CD4-positive, CD25-positive, alpha-beta regulatory T cell (primary cell): ENCODE measurements around the gene GSK3B. TPM values are rescaled to one million over a fixed set of nuclear protein-coding genes. Genes with fewer than 3 reads are reported as not detected.
A peak's percentile ranks its signal among the peaks of the same experiment; 100 is the strongest.
"Not testable (repeated sequence)": the region's sequence is repeated elsewhere in the genome, so short reads cannot be mapped to it uniquely, and the experiment has no call there.

Experiments
- ATAC-seq, 2 donors: fragments of 150-1000 bp; cut with Tn5 transposase; one replicate each; pipeline ENCODE4 v1.10.0; 2021; ENCODE audit warnings: low read depth in 2 of 2, moderate number of reproducible peaks in 2 of 2, moderate library complexity in 1 of 2
- DNase-seq, 3 donors: peaks; one replicate each; pipeline versions ENCODE4 v3.0.0 to v3.0.0-alpha.2; 2012 to 2022; ENCODE audit warnings: mixed read lengths in 1 of 3
- H3K27ac ChIP-seq: one replicate; pipeline ENCODE4 v1.7.0; 2013; ENCODE audit warnings: mild to moderate bottlenecking, low read length; ENCODE audit not compliant: insufficient read depth, poor library complexity, severe bottlenecking
- H3K27me3 ChIP-seq: one replicate; pipeline ENCODE4 v1.7.0; 2013; ENCODE audit warnings: low read length; ENCODE audit not compliant: control insufficient read depth, insufficient read depth
- H3K36me3 ChIP-seq: one replicate; pipeline ENCODE4 v1.7.0; 2013; ENCODE audit warnings: mild to moderate bottlenecking, low read length, moderate library complexity; ENCODE audit not compliant: control insufficient read depth, insufficient read depth
- H3K4me1 ChIP-seq: 2 replicates; pipeline ENCODE4 v1.7.0; 2013; ENCODE audit warnings: mild to moderate bottlenecking, low read length; ENCODE audit not compliant: insufficient read depth, control insufficient read depth, poor library complexity, severe bottlenecking
- H3K4me3 ChIP-seq: one replicate; pipeline ENCODE4 v1.7.0; 2013; ENCODE audit warnings: low read depth, mild to moderate bottlenecking, low read length, moderate library complexity
- H3K9me3 ChIP-seq, 2 experiments: 1 replicate in 1 of 2; 2 replicates in 1 of 2; pipeline ENCODE4 v1.7.0; 2013; ENCODE audit warnings: low read length in 2 of 2, mild to moderate bottlenecking in 1 of 2, moderate library complexity in 1 of 2; ENCODE audit not compliant: control insufficient read depth in 2 of 2
- H3K27ac Mint-ChIP-seq, 3 donors: one replicate each; pipeline ENCODE4 v1.8.0; 2020 to 2022; ENCODE audit warnings: mild to moderate bottlenecking in 3 of 3, mixed read lengths in 3 of 3, moderate library complexity in 2 of 3
- H3K27me3 Mint-ChIP-seq: one replicate; pipeline ENCODE4 v1.8.0; 2022; ENCODE audit warnings: mild to moderate bottlenecking, mixed read lengths
- H3K36me3 Mint-ChIP-seq: one replicate; pipeline ENCODE4 v1.8.0; 2020; ENCODE audit warnings: mixed read lengths
- H3K4me1 Mint-ChIP-seq, 4 donors: one replicate each; pipeline ENCODE4 v1.8.0; 2020 to 2022; ENCODE audit warnings: mixed read lengths in 4 of 4, mild to moderate bottlenecking in 1 of 4
- H3K4me3 Mint-ChIP-seq, 4 donors: one replicate each; pipeline ENCODE4 v1.8.0; 2020 to 2022; ENCODE audit warnings: mild to moderate bottlenecking in 4 of 4, mixed read lengths in 4 of 4, moderate library complexity in 3 of 4
- H3K9me3 Mint-ChIP-seq, 7 donors: one replicate each; pipeline ENCODE4 v1.8.0; 2020 to 2022; ENCODE audit warnings: mixed read lengths in 7 of 7, mild to moderate bottlenecking in 3 of 7, moderate library complexity in 2 of 7
- polyA plus RNA-seq, 4 donors: library from polyadenylated mRNA; unstranded; fragments of 300-500 nt; fragmentation: Illumina TruSeq; gene quantifications; one replicate each; pipeline ENCODE4 v1.2.3, GENCODE V29; 2021
- total RNA-seq: library from RNA; stranded (reverse); gene quantifications from one replicate; pipeline ENCODE4 v1.2.3, GENCODE V29; 2022

The GSK3B gene
- total and polyA plus RNA-seq, 5 donors from 2014 or later: 12.9 to 45.4 (median 15.7) TPM

DNA sequence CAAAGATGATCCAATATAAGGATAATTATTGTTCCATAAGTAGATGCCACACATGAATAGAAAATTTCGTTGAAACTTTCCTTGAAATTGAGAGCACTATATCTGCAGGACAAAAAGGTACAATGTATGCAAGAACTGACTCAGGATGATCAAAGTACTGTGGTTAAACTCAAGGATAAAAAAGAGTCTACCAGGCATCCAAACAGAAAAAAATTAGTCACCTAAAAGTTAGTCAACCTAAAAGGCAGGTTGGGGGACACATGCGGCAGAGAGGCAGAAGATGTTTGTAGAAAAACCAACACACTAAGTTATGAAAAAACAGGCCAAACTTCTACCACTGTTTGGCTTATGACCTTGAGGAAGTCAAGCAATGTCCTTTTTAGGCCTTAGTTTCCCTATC is 68.7 kb downstream of the GSK3B start:
- peaks cover 0 to 1% (median 0%) of the 10 kb centered on the region in 7 donors for H3K9me3 Mint-ChIP-seq
- no peak for DNase-seq
- no peaks in the 10 kb centered on the region for H3K27me3 Mint-ChIP-seq
- H3K27ac ChIP-seq: no peak overlapping the region
- H3K27ac Mint-ChIP-seq: no peak overlapping the region
- H3K4me1 ChIP-seq: peaks cover 17% of the 10 kb centered on the region
- H3K4me3 Mint-ChIP-seq: peak overlapping the region in 2 of 4 donors; percentile 10 to 64
- no peak overlapping the region for H3K4me3 ChIP-seq
- H3K4me1 Mint-ChIP-seq: peaks cover 37 to 88% (median 64%) of the 10 kb centered on the region in 4 donors
- H3K36me3 ChIP-seq: no peaks in the 10 kb centered on the region
- H3K36me3 Mint-ChIP-seq: peaks cover 13% of the 10 kb centered on the region
- no peaks in the 10 kb centered on the region for H3K9me3 ChIP-seq
- no peak for ATAC-seq
- no peaks in the 10 kb centered on the region for H3K27me3 ChIP-seq

DNA sequence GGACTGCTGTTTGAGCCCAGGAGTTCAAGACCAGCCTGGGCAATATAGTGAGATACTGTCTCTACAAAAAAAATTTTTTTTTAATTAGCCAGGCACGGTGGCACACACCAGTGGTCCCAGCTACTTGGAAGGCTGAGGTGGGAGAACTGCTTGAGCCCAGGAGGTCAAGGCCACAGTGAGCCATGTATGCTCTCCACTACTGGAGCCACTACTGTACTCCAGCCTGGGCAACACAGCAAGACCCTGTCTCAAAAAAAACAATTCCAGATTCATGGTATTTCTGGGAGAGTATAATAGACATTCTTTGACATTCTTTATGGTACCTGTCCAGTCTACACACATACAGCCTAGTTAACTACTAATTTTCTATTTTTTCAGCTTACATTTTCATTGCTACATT is 70.1 kb downstream of the GSK3B start:
- H3K4me3 Mint-ChIP-seq: peak overlapping the region in 1 of 4 donors; percentile 37
- H3K36me3 Mint-ChIP-seq: peaks cover 15% of the 10 kb centered on the region
- DNase-seq (no peak), ATAC-seq (no peak)
- peaks cover 17% of the 10 kb centered on the region for H3K4me1 ChIP-seq
- H3K4me1 Mint-ChIP-seq: peaks cover 35 to 85% (median 62%) of the 10 kb centered on the region in 4 donors
- H3K27ac Mint-ChIP-seq: peak overlapping the region in 1 of 3 donors; percentile 59
- no peaks in the 10 kb centered on the region for H3K27me3 Mint-ChIP-seq
- H3K36me3 ChIP-seq: no peaks in the 10 kb centered on the region
- no peaks in the 10 kb centered on the region for H3K9me3 ChIP-seq
- peaks cover 0 to 1% (median 0%) of the 10 kb centered on the region in 7 donors for H3K9me3 Mint-ChIP-seq
- no peak overlapping the region for H3K4me3 ChIP-seq
- no peak overlapping the region for H3K27ac ChIP-seq
- no peaks in the 10 kb centered on the region for H3K27me3 ChIP-seq

DNA sequence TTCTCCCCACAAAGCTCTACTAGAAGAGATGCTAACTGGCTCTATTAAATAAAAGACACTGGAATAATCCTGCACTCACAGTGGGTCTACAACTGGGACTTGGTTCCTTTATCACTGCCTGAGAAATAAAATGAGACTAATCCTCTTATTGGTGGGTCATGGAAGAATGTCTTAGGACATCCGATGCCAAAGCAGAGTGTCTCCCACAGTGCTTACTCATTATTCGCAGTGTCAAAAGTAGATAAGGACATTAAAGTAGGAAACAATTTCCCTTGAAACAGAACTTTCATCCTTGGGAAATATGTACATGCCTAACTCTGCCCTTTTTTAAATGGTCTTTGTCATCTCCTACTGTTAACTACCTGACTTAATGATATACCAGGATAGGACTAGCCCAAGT is 71.5 kb downstream of the GSK3B start:
- peak overlapping the region in 2 of 3 donors; percentile 21 to 62 for H3K27ac Mint-ChIP-seq
- ATAC-seq (no peak), DNase-seq (no peak)
- H3K27me3 Mint-ChIP-seq: no peaks in the 10 kb centered on the region
- peaks cover 22% of the 10 kb centered on the region for H3K4me1 ChIP-seq
- peaks cover 0 to 2% (median 0%) of the 10 kb centered on the region in 7 donors for H3K9me3 Mint-ChIP-seq
- H3K36me3 Mint-ChIP-seq: peaks cover 10% of the 10 kb centered on the region
- no peak overlapping the region for H3K27ac ChIP-seq
- H3K9me3 ChIP-seq: no peaks in the 10 kb centered on the region
- no peak overlapping the region for H3K4me3 Mint-ChIP-seq
- peaks cover 31 to 83% (median 63%) of the 10 kb centered on the region in 4 donors for H3K4me1 Mint-ChIP-seq
- no peaks in the 10 kb centered on the region for H3K27me3 ChIP-seq
- no peaks in the 10 kb centered on the region for H3K36me3 ChIP-seq
- no peak overlapping the region for H3K4me3 ChIP-seq

DNA sequence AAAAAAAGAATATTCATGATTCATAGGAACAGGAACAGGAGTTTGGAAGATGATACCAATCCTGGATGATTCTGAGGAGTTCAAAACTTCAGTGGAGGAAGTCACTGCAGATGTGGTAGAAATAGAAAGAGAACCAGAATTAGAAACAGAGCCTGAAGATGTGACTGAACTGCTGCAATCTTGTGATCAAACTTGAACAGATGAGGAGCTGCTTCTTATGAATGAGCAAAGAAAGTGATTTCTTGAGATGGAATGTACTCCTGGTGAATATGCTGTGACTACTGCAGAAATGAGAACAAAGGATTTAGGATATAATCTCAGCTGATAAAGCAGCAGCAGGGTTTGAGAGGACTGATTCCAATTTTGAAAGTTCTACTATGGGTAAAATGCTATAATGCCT is 72.7 kb downstream of the GSK3B start:
- Histone ChIP-seq H3K4me1 (peaks cover 22% of the 10 kb centered on the region), H3K9me3 (no peaks in the 10 kb centered on the region), H3K4me3 (no peak overlapping the region), H3K36me3 (no peaks in the 10 kb centered on the region), H3K27me3 (no peaks in the 10 kb centered on the region), H3K27ac (no peak overlapping the region)
- no peak for DNase-seq
- Mint-ChIP-seq H3K27ac (peak overlapping the region in 1 of 3 donors; percentile 37), H3K4me1 (peaks cover 30 to 86% (median 67%) of the 10 kb centered on the region in 4 donors), H3K27me3 (no peaks in the 10 kb centered on the region), H3K4me3 (no peak overlapping the region), H3K36me3 (peaks cover 10% of the 10 kb centered on the region), H3K9me3 (peaks cover 0 to 2% (median 0%) of the 10 kb centered on the region in 7 donors)
- no peak for ATAC-seq

DNA sequence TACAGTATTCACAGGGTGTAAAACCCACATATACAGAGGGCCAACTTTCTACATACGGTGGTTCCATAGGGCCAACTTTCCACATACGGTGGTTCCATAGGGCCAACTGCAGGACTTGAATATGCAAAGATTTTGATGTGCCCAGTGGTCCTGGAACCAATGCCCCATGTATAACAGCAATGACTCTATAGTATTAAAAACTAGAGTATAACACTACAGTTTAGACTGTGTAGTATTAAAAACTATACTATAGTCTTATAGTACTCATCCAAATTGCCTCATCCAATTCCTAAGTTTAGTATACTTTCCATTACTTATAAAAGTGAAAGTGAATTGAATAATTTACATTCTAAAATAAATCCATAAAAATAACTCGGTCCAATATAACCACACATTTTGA is 75.9 kb downstream of the GSK3B start:
- no peak overlapping the region for H3K27ac ChIP-seq
- H3K4me1 ChIP-seq: peaks cover 26% of the 10 kb centered on the region
- peak overlapping the region in 1 of 4 donors; percentile 22 for H3K4me3 Mint-ChIP-seq
- H3K27me3 Mint-ChIP-seq: no peaks in the 10 kb centered on the region
- peaks cover 0 to 2% (median 0%) of the 10 kb centered on the region in 7 donors for H3K9me3 Mint-ChIP-seq
- peaks cover 10% of the 10 kb centered on the region for H3K36me3 Mint-ChIP-seq
- no peak overlapping the region for H3K27ac Mint-ChIP-seq
- no peaks in the 10 kb centered on the region for H3K27me3 ChIP-seq
- peaks cover 30 to 82% (median 61%) of the 10 kb centered on the region in 4 donors for H3K4me1 Mint-ChIP-seq
- H3K36me3 ChIP-seq: no peaks in the 10 kb centered on the region
- H3K9me3 ChIP-seq: no peaks in the 10 kb centered on the region
- ATAC-seq (no peak), DNase-seq (no peak)
- no peak overlapping the region for H3K4me3 ChIP-seq

DNA sequence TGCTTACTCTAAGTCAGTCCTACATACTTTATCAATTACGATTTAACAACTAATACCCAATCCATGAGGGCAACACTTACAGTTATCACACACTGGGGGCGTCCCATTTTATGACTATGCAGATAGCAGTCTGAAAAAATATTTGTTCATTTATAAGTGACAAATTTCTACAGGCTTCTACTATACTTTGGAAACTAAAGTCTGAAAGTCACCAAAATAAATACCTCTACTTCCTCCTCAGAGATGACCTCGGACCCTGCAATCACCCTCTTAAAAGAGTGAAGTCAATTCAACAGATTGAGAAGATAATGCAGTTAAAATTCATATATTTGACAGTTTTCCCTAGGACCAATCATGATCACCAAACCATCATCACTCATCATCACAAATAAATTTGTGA is 76.6 kb downstream of the GSK3B start:
- Mint-ChIP-seq H3K27me3 (no peaks in the 10 kb centered on the region), H3K27ac (peak overlapping the region in 1 of 3 donors; percentile 14), H3K4me3 (no peak overlapping the region), H3K4me1 (peaks cover 26 to 81% (median 60%) of the 10 kb centered on the region in 4 donors), H3K9me3 (peaks cover 0 to 2% (median 0%) of the 10 kb centered on the region in 7 donors), H3K36me3 (peaks cover 10% of the 10 kb centered on the region)
- no peak overlapping the region for H3K27ac ChIP-seq
- H3K4me1 ChIP-seq: peaks cover 20% of the 10 kb centered on the region
- H3K27me3 ChIP-seq: no peaks in the 10 kb centered on the region
- no peaks in the 10 kb centered on the region for H3K9me3 ChIP-seq
- H3K4me3 ChIP-seq: no peak overlapping the region
- DNase-seq: no peak
- no peak for ATAC-seq
- H3K36me3 ChIP-seq: no peaks in the 10 kb centered on the region

DNA sequence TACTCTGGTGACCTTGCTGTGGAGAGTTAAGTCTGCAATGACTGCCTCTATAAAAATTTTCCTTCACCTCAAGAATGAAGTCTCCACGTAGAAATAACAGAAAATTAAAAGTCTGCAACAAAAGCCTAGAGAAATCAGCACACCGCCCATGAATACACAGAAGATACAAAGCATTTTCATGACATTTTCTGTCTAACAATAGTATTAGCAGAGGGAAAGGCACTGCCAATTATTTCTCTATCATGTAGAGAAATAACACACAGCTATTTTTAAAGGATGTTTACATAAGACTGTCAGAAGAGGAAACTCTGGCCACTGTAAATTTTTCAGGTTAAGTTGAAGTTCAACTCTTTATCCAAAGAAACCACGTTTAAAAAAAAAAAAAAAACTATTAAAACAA is 80.8 kb downstream of the GSK3B start:
- no peaks in the 10 kb centered on the region for H3K27me3 Mint-ChIP-seq
- H3K36me3 Mint-ChIP-seq: peaks cover 16% of the 10 kb centered on the region
- H3K27me3 ChIP-seq: no peaks in the 10 kb centered on the region
- peaks cover 0 to 5% (median 1%) of the 10 kb centered on the region in 7 donors for H3K9me3 Mint-ChIP-seq
- no peaks in the 10 kb centered on the region for H3K36me3 ChIP-seq
- peak overlapping the region in 1 of 3 donors; percentile 3 for H3K27ac Mint-ChIP-seq
- no peak for ATAC-seq
- no peak overlapping the region for H3K27ac ChIP-seq
- H3K4me1 Mint-ChIP-seq: peaks cover 20 to 75% (median 63%) of the 10 kb centered on the region in 4 donors
- H3K9me3 ChIP-seq: no peaks in the 10 kb centered on the region
- peak overlapping the region in 1 of 4 donors; percentile 10 for H3K4me3 Mint-ChIP-seq
- no peak overlapping the region for H3K4me3 ChIP-seq
- DNase-seq: no peak
- H3K4me1 ChIP-seq: peaks cover 12% of the 10 kb centered on the region

DNA sequence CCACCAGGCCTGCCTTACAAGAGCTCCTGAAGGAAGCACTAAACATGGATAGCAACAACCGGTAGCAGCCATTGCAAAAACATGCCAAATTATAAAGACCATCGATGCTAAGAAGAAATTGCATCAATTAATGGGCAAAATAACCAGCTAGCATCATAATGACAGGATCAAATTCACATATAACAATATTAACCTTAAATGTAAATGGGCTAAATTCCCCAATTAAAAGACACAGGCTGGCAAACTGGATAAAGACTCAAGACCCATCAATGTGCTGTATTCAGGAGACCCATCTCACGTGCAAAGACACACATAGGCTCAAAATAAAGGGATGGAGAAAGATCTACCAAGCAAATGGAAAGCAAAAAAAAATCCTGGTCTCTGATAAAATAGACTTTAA is 88.5 kb downstream of the GSK3B start:
- not testable (repeated sequence) for DNase-seq, H3K4me1 ChIP-seq, H3K27me3 ChIP-seq, ATAC-seq, H3K27ac Mint-ChIP-seq, H3K27me3 Mint-ChIP-seq, H3K27ac ChIP-seq, H3K36me3 ChIP-seq, H3K4me3 Mint-ChIP-seq, H3K4me3 ChIP-seq, H3K9me3 ChIP-seq
- Mint-ChIP-seq H3K9me3 (peaks cover 0 to 25% (median 7%) of the 10 kb centered on the region in 7 donors), H3K4me1 (peaks cover 27 to 74% (median 39%) of the 10 kb centered on the region in 4 donors), H3K36me3 (peaks cover 28% of the 10 kb centered on the region)
